ENCODE measurements around the gene DBNDD1.

- TF ChIP-seq ZNF433 (tag by site-specific recombination; IDR thresholded peaks at IDR 0.05; ENCODE audit: low read depth) (no peak), YY2 (tag by site-specific recombination; IDR thresholded peaks at IDR 0.05) (no peak), ZNF366 (tag by site-specific recombination; conservative IDR thresholded peaks at IDR 0.05) (no peak), REST (tag by site-specific recombination; IDR thresholded peaks at IDR 0.05) (no peak), PRDM1 (tag by site-specific recombination; IDR thresholded peaks at IDR 0.05) (no peak)
- TF ChIP-seq, protein P1, sequence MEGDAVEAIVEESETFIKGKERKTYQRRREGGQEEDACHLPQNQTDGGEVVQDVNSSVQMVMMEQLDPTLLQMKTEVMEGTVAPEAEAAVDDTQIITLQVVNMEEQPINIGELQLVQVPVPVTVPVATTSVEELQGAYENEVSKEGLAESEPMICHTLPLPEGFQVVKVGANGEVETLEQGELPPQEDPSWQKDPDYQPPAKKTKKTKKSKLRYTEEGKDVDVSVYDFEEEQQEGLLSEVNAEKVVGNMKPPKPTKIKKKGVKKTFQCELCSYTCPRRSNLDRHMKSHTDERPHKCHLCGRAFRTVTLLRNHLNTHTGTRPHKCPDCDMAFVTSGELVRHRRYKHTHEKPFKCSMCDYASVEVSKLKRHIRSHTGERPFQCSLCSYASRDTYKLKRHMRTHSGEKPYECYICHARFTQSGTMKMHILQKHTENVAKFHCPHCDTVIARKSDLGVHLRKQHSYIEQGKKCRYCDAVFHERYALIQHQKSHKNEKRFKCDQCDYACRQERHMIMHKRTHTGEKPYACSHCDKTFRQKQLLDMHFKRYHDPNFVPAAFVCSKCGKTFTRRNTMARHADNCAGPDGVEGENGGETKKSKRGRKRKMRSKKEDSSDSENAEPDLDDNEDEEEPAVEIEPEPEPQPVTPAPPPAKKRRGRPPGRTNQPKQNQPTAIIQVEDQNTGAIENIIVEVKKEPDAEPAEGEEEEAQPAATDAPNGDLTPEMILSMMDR (tag by site-specific recombination; IDR thresholded peaks at IDR 0.05) = no peak
Observed at GRCh38 chr16:90018297-90018651, 982 bp downstream of the DBNDD1 start.

Data from HEK293 (cell line).